Measurements from ENCODE around the gene SOX5.

GRCh38 chr12:23555825-23556207 lies 393.7 kb downstream of the SOX5 start:
- TF ChIP-seq CTCF (IDR thresholded peaks at IDR 0.05) (no peak), POLR2A (IDR thresholded peaks at IDR 0.05) (no peak)
